ENCODE data around the gene CLCNKA.
"Not testable (repeated sequence)": the region's sequence is repeated elsewhere in the genome, so short reads cannot be mapped to it uniquely, and the experiment has no call there.

CLCNKA gene

DNA sequence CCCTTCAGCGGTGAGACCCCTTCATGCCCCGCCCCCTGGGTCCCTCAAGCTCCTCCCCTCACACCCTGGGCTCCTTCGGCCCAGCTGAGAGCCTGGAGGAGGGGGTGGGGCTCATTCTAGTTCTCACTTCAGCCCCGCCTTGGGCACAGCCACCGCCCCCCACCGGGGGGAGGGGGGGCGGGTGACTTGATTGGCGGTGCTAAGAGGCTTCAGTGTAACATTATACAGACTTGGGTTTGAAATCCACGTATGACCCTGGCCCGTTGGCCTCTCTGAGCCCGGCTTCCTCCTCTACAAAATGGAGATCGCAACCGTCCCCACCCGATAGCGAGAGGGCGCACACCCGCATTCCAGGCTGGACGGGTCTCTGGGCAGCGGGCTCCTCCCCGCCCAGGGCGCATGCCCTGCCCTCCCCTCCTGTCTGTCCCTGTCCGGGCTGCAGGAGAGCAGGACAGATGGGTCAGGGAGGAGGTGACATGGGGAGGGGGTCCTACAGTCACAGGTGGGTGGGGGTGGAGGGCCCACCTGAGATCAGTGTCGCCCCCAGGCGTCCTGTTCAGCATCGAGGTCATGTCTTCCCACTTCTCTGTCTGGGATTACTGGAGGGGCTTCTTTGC is 26.8 kb downstream of the CLCNKA start:
- TF ChIP-seq EZH2 (IDR thresholded peaks at IDR 0.05; ENCODE audit: borderline replicate concordance, low read depth, low read length, severe bottlenecking) = no peak
- no peak for TF ChIP-seq CTCF (IDR thresholded peaks at IDR 0.05; ENCODE audit: borderline replicate concordance, extremely low read depth, low read length, poor library complexity, severe bottlenecking)
- H3K27me3 ChIP-seq (ENCODE audit: insufficient read depth, low read length, poor library complexity) = no peaks in the 10 kb centered on the region
- H2AFZ ChIP-seq (ENCODE audit: low read depth, low read length) = no peak overlapping the region
- DNase-seq (peak; percentile 22), ATAC-seq (ENCODE audit: insufficient read depth, low read depth) (no peak)
- no peaks in the 10 kb centered on the region for H3K36me3 ChIP-seq (ENCODE audit: insufficient read depth, low read length)
- H3K27ac ChIP-seq (ENCODE audit: low read length) = no peak overlapping the region
- H4K20me1 ChIP-seq (ENCODE audit: insufficient read depth, low read length) = 0 out of 2 replicates have a peak, but pooled peaks cover 3% of the 10 kb centered on the region
- H3K9me3 ChIP-seq (ENCODE audit: insufficient read depth, low read length, severe bottlenecking) = no peaks in the 10 kb centered on the region
- H3K4me3 ChIP-seq (ENCODE audit: low read depth in 1 of 2, low read length in 2 of 2) = no peak overlapping the region
- no peaks in the 10 kb centered on the region for H3K4me1 ChIP-seq (ENCODE audit: insufficient read depth, low read length)
- H3K9ac ChIP-seq (ENCODE audit: low read depth, low read length) = no peak overlapping the region
- no peaks in the 10 kb centered on the region for H3K79me2 ChIP-seq (ENCODE audit: insufficient read depth, low read length)
- H3K4me2 ChIP-seq (ENCODE audit: insufficient read depth, low read length) = no peak overlapping the region

DNA sequence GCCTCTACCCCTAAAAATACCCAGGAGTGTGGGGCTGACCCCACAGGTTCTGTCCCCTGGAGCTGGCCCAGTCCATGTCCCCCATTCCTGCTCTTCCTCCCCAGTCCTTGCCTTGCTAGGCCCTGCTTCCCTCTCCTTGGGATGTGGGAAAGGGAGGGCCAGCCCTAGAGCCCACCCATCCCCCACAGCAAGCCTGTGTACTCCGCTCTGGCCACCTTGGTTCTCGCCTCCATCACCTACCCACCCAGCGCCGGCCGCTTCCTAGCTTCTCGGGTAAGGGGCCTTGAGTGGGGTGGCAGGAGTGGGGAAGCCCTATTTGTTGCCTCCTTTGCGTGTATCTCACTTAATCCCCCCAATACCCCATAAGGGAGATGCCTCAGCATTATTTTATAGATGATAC is 28.5 kb downstream of the CLCNKA start:
- no peaks in the 10 kb centered on the region for H3K4me1 ChIP-seq (ENCODE audit: insufficient read depth, low read length)
- H4K20me1 ChIP-seq (ENCODE audit: insufficient read depth, low read length) = no peaks in the 10 kb centered on the region
- H3K36me3 ChIP-seq (ENCODE audit: insufficient read depth, low read length) = no peaks in the 10 kb centered on the region
- no peak for ATAC-seq (ENCODE audit: insufficient read depth, low read depth)
- no peak overlapping the region for H2AFZ ChIP-seq (ENCODE audit: low read depth, low read length)
- H3K4me3 ChIP-seq (ENCODE audit: low read depth in 1 of 2, low read length in 2 of 2) = no peak overlapping the region
- TF ChIP-seq CTCF (IDR thresholded peaks at IDR 0.05; ENCODE audit: borderline replicate concordance, extremely low read depth, low read length, poor library complexity, severe bottlenecking) (no peak), EZH2 (IDR thresholded peaks at IDR 0.05; ENCODE audit: borderline replicate concordance, low read depth, low read length, severe bottlenecking) (no peak)
- no peak overlapping the region for H3K9ac ChIP-seq (ENCODE audit: low read depth, low read length)
- no peaks in the 10 kb centered on the region for H3K9me3 ChIP-seq (ENCODE audit: insufficient read depth, low read length, severe bottlenecking)
- no peaks in the 10 kb centered on the region for H3K27me3 ChIP-seq (ENCODE audit: insufficient read depth, low read length, poor library complexity)
- no peak for DNase-seq
- H3K4me2 ChIP-seq (ENCODE audit: insufficient read depth, low read length) = no peak overlapping the region
- no peak overlapping the region for H3K27ac ChIP-seq (ENCODE audit: low read length)
- no peaks in the 10 kb centered on the region for H3K79me2 ChIP-seq (ENCODE audit: insufficient read depth, low read length)

DNA sequence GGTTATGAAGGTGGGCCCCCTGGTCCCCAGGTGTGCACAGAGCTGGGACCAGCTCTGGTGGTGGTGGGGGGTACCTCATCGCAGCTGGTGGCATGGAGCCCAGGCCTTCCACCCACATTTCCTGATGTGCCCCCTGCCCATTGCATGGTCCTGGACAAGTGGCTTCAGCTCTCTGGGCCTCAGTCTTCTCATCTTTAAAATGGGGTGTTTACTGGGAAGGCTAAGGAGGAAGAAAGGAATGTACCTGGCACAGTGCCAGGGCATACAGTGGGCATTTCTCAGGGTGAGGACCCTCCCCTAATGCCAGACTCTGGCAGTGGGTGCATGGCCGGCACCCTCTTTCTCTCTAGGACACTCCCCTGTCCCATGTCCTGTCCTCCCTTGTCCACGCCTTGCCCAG is 29.2 kb downstream of the CLCNKA start:
- Histone ChIP-seq H3K9ac (ENCODE audit: low read depth, low read length) (no peak overlapping the region), H3K9me3 (ENCODE audit: insufficient read depth, low read length, severe bottlenecking) (no peaks in the 10 kb centered on the region), H3K4me2 (ENCODE audit: insufficient read depth, low read length) (no peak overlapping the region), H2AFZ (ENCODE audit: low read depth, low read length) (no peak overlapping the region), H3K4me3 (ENCODE audit: low read depth in 1 of 2, low read length in 2 of 2) (no peak overlapping the region), H3K79me2 (ENCODE audit: insufficient read depth, low read length) (no peaks in the 10 kb centered on the region), H3K27ac (ENCODE audit: low read length) (no peak overlapping the region), H3K36me3 (ENCODE audit: insufficient read depth, low read length) (no peaks in the 10 kb centered on the region), H3K27me3 (ENCODE audit: insufficient read depth, low read length, poor library complexity) (no peaks in the 10 kb centered on the region), H3K4me1 (ENCODE audit: insufficient read depth, low read length) (no peaks in the 10 kb centered on the region), H4K20me1 (ENCODE audit: insufficient read depth, low read length) (no peaks in the 10 kb centered on the region)
- TF ChIP-seq CTCF (IDR thresholded peaks at IDR 0.05; ENCODE audit: borderline replicate concordance, extremely low read depth, low read length, poor library complexity, severe bottlenecking) (no peak), EZH2 (IDR thresholded peaks at IDR 0.05; ENCODE audit: borderline replicate concordance, low read depth, low read length, severe bottlenecking) (no peak)
- DNase-seq (no peak), ATAC-seq (ENCODE audit: insufficient read depth, low read depth) (no peak)

GRCh38 chr1:16051949-16052348 is 30.1 kb downstream of the CLCNKA start:
- H3K79me2 ChIP-seq (ENCODE audit: insufficient read depth, low read length); H3K4me2 ChIP-seq (ENCODE audit: insufficient read depth, low read length); H4K20me1 ChIP-seq (ENCODE audit: insufficient read depth, low read length); H3K27ac ChIP-seq (ENCODE audit: low read length); ATAC-seq (ENCODE audit: insufficient read depth, low read depth); H3K9me3 ChIP-seq (ENCODE audit: insufficient read depth, low read length, severe bottlenecking); H3K36me3 ChIP-seq (ENCODE audit: insufficient read depth, low read length); DNase-seq; H3K27me3 ChIP-seq (ENCODE audit: insufficient read depth, low read length, poor library complexity); H3K9ac ChIP-seq (ENCODE audit: low read depth, low read length); H3K4me3 ChIP-seq (ENCODE audit: low read depth in 1 of 2, low read length in 2 of 2); H2AFZ ChIP-seq (ENCODE audit: low read depth, low read length); H3K4me1 ChIP-seq (ENCODE audit: insufficient read depth, low read length): not testable (repeated sequence)
